Left ventricle myocardium superior (tissue), 1 donor: Measurements from ENCODE around the gene MCHR1. TPM values are rescaled to one million over a fixed set of nuclear protein-coding genes. Genes with fewer than 3 reads are reported as not detected.
A peak's percentile ranks its signal among the peaks of the same experiment; 100 is the strongest.
"Not testable (repeated sequence)": the region's sequence is repeated elsewhere in the genome, so short reads cannot be mapped to it uniquely, and the experiment has no call there.

Source experiments
- ATAC-seq: fragments of 200-7000 bp; cut with Tn5 transposase; one replicate; pipeline ENCODE4 v1.9.1; 2020; ENCODE audit warnings: mild to moderate bottlenecking, moderate library complexity
- DNase-seq: peaks from one replicate; pipeline ENCODE4 v3.0.0-alpha.2; 2020
- intact Hi-C: fragments of 100-400 bp; cut with micrococcal nuclease; formaldehyde crosslinking; loops from one replicate; pipeline ENCODE4 v1.11.0; 2022
- total RNA-seq: library from RNA; stranded (reverse); fragmentation: NEBNext Ultra II Directional; extraction: Animal tissue kit (Norgen Biotek cat#: 25700); gene quantifications from one replicate; pipeline ENCODE4 v1.2.1, GENCODE V29; 2021
- donor health status: DM: no; HTN: yes; CAD: no; lungs with severe emphysema.

MCHR1 gene
- total RNA-seq, 1 donor from 2014 or later = 1.4 TPM

DNA sequence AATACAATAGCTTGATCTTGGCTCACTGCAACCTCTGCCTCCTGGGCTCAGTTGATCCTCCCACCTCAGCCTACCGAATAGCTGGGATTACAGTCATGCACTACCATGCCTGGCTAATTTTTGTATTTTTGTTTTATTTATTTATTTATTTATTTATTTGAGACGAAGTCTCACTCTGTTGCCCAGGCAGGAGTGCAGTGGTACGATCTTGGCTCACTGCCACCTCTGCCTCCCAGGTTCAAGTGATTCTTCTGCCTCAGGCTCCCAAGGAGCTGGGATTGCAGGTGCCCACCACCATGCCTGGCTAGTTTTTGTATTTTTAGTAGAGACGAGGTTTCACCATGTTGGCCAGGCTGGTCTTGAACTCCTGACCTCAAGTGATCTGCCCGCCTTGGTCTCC lies 38.4 kb downstream of the MCHR1 start:
- intact Hi-C loops, ATAC-seq, DNase-seq: not testable (repeated sequence)

GRCh38 chr22:40718250-40719204 lies 39.2 kb downstream of the MCHR1 start:
- intact Hi-C loops = no loop called here
- no peak for ATAC-seq
- no peak for DNase-seq

- intact Hi-C loops = no loop called here
- DNase-seq (no peak), ATAC-seq (no peak)
Measured at GRCh38 chr22:40719599-40719998, 40.3 kb downstream of the MCHR1 start.

GRCh38 chr22:40720156-40720537 lies 40.9 kb downstream of the MCHR1 start:
- DNase-seq, intact Hi-C loops, ATAC-seq: not testable (repeated sequence)

GRCh38 chr22:40720538-40721256 lies 41.4 kb downstream of the MCHR1 start:
- DNase-seq = no peak
- peak; percentile 43 for ATAC-seq
- intact Hi-C loops = no loop called here

- DNase-seq (no peak), ATAC-seq (peak; percentile 26)
- intact Hi-C loops = no loop called here
Measured at GRCh38 chr22:40721266-40721665, 42.0 kb downstream of the MCHR1 start.

GRCh38 chr22:40723396-40723933 lies 44.2 kb downstream of the MCHR1 start:
- intact Hi-C loops = no loop called here
- DNase-seq = no peak
- no peak for ATAC-seq

DNA sequence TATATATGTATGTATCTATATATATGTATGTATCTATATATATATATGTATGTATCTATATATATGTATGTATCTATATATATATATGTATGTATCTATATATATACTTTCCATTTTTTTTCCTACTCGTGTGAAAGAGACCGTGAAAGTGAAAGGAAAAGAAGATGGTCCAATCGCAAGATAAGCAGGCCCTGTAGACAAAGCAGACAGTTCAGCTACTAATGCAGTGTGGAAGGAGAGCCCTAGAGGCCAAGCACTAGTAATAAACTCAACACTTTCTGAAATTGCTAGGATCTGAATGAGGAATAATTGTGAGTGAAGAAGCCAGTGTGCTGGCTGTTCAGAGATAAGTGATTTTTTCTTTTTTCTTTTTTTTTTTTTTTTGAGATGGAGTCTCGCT lies 47.2 kb downstream of the MCHR1 start:
- intact Hi-C loops = no loop called here
- no peak for ATAC-seq

GRCh38 chr22:40727070-40727963 lies 48.0 kb downstream of the MCHR1 start:
- DNase-seq (no peak), ATAC-seq (no peak)
- intact Hi-C loops = no loop called here

More for the DNA sequence above, 47.2 kb downstream of the MCHR1 start:
- no peak for DNase-seq

DNA sequence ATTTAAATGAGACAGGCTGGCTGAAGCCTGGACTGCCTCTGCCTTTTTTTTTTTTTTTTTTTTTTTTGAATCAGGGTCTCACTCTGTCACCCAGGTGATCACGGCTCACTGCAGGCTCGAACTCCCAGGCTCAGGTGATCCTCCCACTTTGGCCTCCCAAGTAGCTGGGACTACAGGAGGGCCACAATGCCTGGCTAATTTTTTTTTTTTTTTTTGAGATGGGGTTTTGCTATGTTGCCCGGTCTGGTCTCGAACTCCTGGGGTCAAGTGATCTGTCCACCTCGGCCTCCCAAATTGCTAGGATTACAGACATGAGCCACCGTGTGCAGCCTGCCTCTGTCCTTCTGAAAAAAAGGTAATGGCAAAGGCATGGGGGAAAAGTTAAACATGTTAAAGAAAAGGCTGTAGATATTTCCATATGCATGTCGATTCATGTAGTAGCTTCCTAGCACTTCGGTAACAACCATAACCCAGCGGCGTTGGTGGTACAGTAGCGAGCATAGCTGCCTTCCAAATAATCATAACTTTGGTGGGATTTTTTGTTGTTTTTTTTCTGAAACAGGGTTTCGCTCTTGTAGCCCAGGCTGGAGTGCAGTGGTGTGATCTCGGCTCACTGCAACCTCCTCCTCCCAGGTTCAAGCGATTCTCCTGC lies 48.8 kb downstream of the MCHR1 start:
- no peak for DNase-seq
- no peak for ATAC-seq
- intact Hi-C loops = no loop called here

- ATAC-seq = no peak
- intact Hi-C loops = no loop called here
- DNase-seq = no peak
Measured at GRCh38 chr22:40728731-40729189, 49.5 kb downstream of the MCHR1 start.

DNA sequence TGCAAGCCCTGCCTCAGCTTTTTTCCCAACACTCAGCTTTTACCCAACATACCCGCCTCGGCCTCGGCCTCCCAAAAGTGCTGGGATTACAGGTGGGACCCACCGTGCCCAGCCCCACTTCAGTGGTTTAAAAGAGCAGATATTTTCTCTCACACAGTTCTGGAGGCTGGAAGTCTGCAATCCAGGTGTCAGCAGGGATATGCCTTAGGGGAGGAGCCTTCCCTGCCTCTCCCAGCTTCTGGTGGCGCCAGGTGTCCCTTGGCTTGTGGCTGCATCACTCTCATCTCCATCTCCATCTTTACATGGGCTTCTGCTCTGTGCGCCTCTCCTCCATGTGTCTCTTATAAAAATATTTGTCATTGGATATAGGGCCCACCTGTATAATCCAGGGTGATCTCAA lies 50.0 kb downstream of the MCHR1 start:
- ATAC-seq = no peak
- DNase-seq = no peak

More for the DNA sequence above, 50.0 kb downstream of the MCHR1 start:
- intact Hi-C loops = no loop called here

Other genes with a start within 250 kb of the MCHR1 start
- gene MRTFA, start 42.8 kb upstream of the MCHR1 start, total RNA-seq = 32.5 TPM
- 3.3 TPM for gene SLC25A17, start 139.9 kb downstream of the MCHR1 start, total RNA-seq
- 222 TPM for gene ST13, start 177.2 kb downstream of the MCHR1 start, total RNA-seq
- gene XPNPEP3, start 177.7 kb downstream of the MCHR1 start, total RNA-seq = 25.7 TPM
- not detected for gene DNAJB7, start 182.6 kb downstream of the MCHR1 start, total RNA-seq